ENCODE data around the gene CCL18.

The CCL18 gene

GRCh38 chr17:36024106-36024869 lies 39.8 kb upstream of the CCL18 start:
- Mint-ChIP-seq H3K36me3 (ENCODE audit: low read depth) (no peaks in the 10 kb centered on the region), H3K27me3 (ENCODE audit: low read depth) (peaks cover 40% of the 10 kb centered on the region), H3K9me3 (no peaks in the 10 kb centered on the region), H3K4me1 (no peaks in the 10 kb centered on the region), H3K4me3 (no peak overlapping the region), H3K27ac (no peak overlapping the region)
- no peak for TF ChIP-seq CTCF (IDR thresholded peaks at IDR 0.05; ENCODE audit: unreplicated experiment in 3 of 3)

- Mint-ChIP-seq H3K4me1 (no peaks in the 10 kb centered on the region), H3K9me3 (no peaks in the 10 kb centered on the region), H3K36me3 (ENCODE audit: low read depth) (no peaks in the 10 kb centered on the region), H3K4me3 (no peak overlapping the region), H3K27me3 (ENCODE audit: low read depth) (peaks cover 17% of the 10 kb centered on the region), H3K27ac (no peak overlapping the region)
- no peak for TF ChIP-seq CTCF (IDR thresholded peaks at IDR 0.05; ENCODE audit: unreplicated experiment in 3 of 3)
Measured at GRCh38 chr17:36027761-36028160, 36.3 kb upstream of the CCL18 start.

GRCh38 chr17:36030956-36031355 lies 33.1 kb upstream of the CCL18 start:
- Mint-ChIP-seq H3K4me1 (no peaks in the 10 kb centered on the region), H3K4me3 (no peak overlapping the region), H3K9me3 (no peaks in the 10 kb centered on the region), H3K27ac (no peak overlapping the region), H3K27me3 (ENCODE audit: low read depth) (peaks cover 24% of the 10 kb centered on the region), H3K36me3 (ENCODE audit: low read depth) (no peaks in the 10 kb centered on the region)
- no peak for TF ChIP-seq CTCF (IDR thresholded peaks at IDR 0.05; ENCODE audit: unreplicated experiment in 3 of 3)

GRCh38 chr17:36034127-36034526 lies 29.9 kb upstream of the CCL18 start:
- no peaks in the 10 kb centered on the region for H3K9me3 Mint-ChIP-seq
- H3K4me3 Mint-ChIP-seq, result no peak overlapping the region
- no peaks in the 10 kb centered on the region for H3K4me1 Mint-ChIP-seq
- TF ChIP-seq CTCF (IDR thresholded peaks at IDR 0.05; ENCODE audit: unreplicated experiment in 3 of 3), result no peak
- H3K27ac Mint-ChIP-seq, result no peak overlapping the region
- H3K27me3 Mint-ChIP-seq (ENCODE audit: low read depth), result peaks cover 16% of the 10 kb centered on the region
- H3K36me3 Mint-ChIP-seq (ENCODE audit: low read depth), result no peaks in the 10 kb centered on the region

GRCh38 chr17:36036235-36036634 lies 27.8 kb upstream of the CCL18 start:
- H3K27me3 Mint-ChIP-seq (ENCODE audit: low read depth), result peaks cover 14% of the 10 kb centered on the region
- no peak overlapping the region for H3K4me3 Mint-ChIP-seq
- H3K36me3 Mint-ChIP-seq (ENCODE audit: low read depth), result no peaks in the 10 kb centered on the region
- no peak overlapping the region for H3K27ac Mint-ChIP-seq
- H3K4me1 Mint-ChIP-seq, result no peaks in the 10 kb centered on the region
- no peak for TF ChIP-seq CTCF (IDR thresholded peaks at IDR 0.05; ENCODE audit: unreplicated experiment in 3 of 3)
- H3K9me3 Mint-ChIP-seq, result no peaks in the 10 kb centered on the region

- no peaks in the 10 kb centered on the region for H3K36me3 Mint-ChIP-seq (ENCODE audit: low read depth)
- H3K27me3 Mint-ChIP-seq (ENCODE audit: low read depth), result peaks cover 9% of the 10 kb centered on the region
- no peak overlapping the region for H3K27ac Mint-ChIP-seq
- TF ChIP-seq CTCF (IDR thresholded peaks at IDR 0.05; ENCODE audit: unreplicated experiment in 3 of 3), result no peak
- H3K9me3 Mint-ChIP-seq, result peaks cover 31% of the 10 kb centered on the region
- no peaks in the 10 kb centered on the region for H3K4me1 Mint-ChIP-seq
- H3K4me3 Mint-ChIP-seq, result no peak overlapping the region
Measured at GRCh38 chr17:36048066-36048465, 16.0 kb upstream of the CCL18 start.
